ENCODE results near the gene TRANK1.
"Not testable (repeated sequence)": the region's sequence is repeated elsewhere in the genome, so short reads cannot be mapped to it uniquely, and the experiment has no call there.

The TRANK1 gene

GRCh38 chr3:36893137-36893557 is 51.7 kb downstream of the TRANK1 start:
- DNase-seq (ENCODE audit: low read depth, low spot score): no peak

GRCh38 chr3:36892457-36893136 is 52.3 kb downstream of the TRANK1 start:
- DNase-seq (ENCODE audit: low read depth, low spot score): no peak

DNA sequence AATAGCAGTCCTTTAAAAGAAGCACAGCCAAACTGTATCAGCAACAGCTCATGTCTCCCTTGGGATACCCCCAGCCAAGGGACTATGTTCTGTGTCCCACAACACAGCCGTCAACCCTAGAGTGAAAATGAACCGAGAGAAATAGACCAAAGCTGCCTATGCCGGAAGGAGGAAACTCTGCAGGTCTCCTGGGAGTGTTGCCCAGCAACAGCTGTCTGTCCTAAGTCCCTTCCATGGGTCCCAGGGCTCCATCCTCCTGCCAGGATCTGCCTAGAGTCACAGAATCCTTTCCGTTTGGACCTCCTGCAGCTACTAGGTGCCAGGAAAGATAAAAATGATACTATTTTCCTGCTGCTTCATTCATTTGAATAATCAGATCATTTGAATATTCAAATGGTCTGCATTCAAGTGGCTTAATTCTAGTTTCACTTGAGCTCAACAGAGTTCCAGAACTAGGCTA is 53.1 kb downstream of the TRANK1 start:
- DNase-seq (ENCODE audit: low read depth, low spot score): no peak

GRCh38 chr3:36891097-36891496 is 53.8 kb downstream of the TRANK1 start:
- not testable (repeated sequence) for DNase-seq (ENCODE audit: low read depth, low spot score)

- no peak for DNase-seq (ENCODE audit: low read depth, low spot score)
Observed at GRCh38 chr3:36890261-36890660, 54.6 kb downstream of the TRANK1 start.

DNA sequence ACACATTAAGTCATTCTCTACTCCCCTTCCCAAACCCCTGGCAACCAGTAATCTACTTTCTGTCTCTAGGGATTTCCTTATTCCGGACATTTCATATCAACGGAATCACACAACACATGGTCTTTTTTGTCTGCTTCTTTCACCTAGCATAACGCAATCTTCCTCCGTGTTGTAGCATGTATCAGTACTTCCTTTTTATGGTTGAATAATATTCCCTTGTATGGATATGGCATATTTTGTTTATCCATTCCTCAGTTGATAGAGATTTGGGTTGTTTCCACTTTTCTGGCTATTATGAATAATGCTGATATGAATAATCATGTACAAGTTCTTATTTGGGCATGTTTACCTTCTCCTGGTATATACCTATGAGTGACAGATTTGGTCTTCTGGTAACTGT is 63.1 kb downstream of the TRANK1 start:
- no peak for DNase-seq (ENCODE audit: low read depth, low spot score)

DNA sequence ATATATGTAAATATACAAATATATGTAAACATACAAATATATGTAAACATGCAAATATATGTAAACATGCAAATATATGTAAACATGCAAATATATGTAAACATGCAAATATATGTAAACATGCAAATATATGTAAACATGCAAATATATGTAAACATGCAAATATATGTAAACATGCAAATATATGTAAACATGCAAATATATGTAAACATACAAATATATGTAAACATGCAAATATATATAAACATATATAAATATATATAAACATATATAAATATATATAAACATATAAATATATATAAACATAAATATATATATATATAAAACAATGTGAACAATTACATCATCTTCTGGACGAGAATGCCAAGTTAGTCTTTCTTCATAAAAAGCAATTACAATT is 65.0 kb downstream of the TRANK1 start:
- not testable (repeated sequence) for DNase-seq (ENCODE audit: low read depth, low spot score)

GRCh38 chr3:36877930-36878685 is 66.7 kb downstream of the TRANK1 start:
- no peak for DNase-seq (ENCODE audit: low read depth, low spot score)

- no peak for DNase-seq (ENCODE audit: low read depth, low spot score)
Observed at GRCh38 chr3:36876181-36876936, 68.5 kb downstream of the TRANK1 start.

- no peak for DNase-seq (ENCODE audit: low read depth, low spot score)
Observed at GRCh38 chr3:36875397-36875796, 69.5 kb downstream of the TRANK1 start.

DNA sequence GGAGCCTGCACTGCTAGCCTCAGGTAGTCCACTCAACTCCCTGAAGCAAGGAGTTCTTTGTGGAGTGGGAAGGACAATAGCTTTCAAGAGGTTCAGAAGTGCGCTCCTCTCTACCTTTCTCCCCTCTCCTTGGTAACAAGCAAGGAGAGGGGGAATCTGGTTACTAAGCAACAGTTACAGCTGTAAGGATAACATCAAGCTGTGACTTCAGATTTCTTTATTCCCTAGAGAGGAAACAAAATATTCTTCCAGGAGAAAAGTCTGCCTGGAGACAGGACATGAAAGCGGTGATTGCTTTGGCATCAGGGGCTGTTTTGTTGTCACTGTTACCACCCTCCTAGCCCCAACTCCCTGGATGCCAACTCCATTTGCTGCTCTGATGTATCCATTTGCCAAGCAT is 70.4 kb downstream of the TRANK1 start:
- DNase-seq (ENCODE audit: low read depth, low spot score): no peak

GRCh38 chr3:36871379-36872126 is 73.3 kb downstream of the TRANK1 start:
- DNase-seq (ENCODE audit: low read depth, low spot score): no peak

DNA sequence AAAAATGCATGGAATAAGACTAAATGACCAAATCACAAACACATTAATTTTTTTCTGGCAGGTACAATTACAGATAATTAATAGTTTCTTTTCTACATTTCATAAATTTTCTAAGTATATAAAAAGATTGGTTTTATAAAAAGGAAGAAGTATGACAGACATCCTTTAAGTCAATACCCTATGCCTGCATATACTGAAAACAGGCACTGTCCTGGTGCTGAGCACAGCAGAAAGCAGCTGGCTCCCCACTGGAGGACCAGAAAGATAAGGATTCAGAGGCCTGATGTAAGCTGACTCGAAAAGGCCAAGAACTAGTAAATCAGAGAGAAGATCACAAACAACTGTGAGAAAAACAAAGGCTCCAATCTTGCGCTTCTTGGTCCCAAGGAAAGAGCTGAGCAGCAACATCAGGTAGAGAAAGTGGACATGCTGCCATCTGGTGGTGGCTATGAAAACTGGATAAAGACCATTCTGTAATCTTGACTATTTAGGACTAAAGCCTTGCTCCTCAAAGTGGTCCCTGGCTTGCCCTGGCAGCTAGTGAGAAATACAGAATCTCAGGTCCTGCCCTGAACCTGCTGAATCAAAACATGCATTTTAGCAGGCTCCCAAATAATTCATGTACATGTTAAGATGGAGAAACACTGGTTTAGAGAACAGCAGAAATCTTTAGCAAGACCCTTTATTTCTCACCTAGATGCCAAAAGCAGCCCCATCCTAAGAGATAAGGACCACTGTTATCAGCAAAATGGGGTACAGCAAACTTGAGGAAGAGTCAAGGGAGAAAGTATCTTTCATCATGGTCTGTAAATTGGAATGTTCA is 76.0 kb downstream of the TRANK1 start:
- DNase-seq (ENCODE audit: low read depth, low spot score): peak; percentile 13

DNA sequence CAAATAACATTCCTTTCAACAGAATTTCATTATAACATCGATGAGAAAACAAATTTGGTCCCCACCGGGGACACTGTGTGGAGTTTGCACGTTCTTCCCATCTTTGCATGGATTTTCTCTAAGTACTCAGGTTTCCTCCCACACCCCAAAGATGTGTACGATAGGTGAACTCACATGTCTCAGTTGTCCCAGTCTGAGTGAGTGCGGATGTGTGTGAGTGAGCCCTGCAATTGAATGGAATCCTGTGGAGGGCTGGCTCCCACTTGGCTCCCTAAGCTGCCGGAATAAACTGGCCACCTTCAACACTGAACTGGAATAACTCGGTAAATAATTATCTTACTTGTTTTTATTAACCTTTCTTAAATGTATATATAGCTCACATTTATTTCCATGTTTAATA is 77.0 kb downstream of the TRANK1 start:
- no peak for DNase-seq (ENCODE audit: low read depth, low spot score)

GRCh38 chr3:36866368-36866767 is 78.5 kb downstream of the TRANK1 start:
- no peak for DNase-seq (ENCODE audit: low read depth, low spot score)

- DNase-seq (ENCODE audit: low read depth, low spot score): no peak
Observed at GRCh38 chr3:36864180-36865053, 80.4 kb downstream of the TRANK1 start.

GRCh38 chr3:36862076-36862755 is 82.6 kb downstream of the TRANK1 start:
- DNase-seq (ENCODE audit: low read depth, low spot score): no peak

DNA sequence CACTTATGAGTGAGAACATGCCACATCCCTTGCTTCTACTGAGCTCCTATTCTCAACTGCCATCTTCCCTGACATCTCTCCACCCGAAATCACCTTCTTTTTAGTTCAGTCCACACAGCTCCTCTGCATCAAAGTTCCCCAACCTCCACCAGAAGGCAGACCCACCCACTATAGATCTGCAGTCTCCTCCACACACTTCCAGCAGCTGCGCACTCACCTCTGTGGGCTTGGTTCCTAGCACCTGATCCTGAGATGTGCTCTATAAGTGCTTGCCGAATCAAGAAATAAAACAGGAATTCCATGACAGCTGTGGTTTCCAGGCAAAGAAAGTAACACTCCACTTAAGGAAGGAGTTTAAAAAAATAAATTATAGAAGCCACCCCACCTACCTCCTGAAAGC is 85.4 kb downstream of the TRANK1 start:
- no peak for DNase-seq (ENCODE audit: low read depth, low spot score)

DNA sequence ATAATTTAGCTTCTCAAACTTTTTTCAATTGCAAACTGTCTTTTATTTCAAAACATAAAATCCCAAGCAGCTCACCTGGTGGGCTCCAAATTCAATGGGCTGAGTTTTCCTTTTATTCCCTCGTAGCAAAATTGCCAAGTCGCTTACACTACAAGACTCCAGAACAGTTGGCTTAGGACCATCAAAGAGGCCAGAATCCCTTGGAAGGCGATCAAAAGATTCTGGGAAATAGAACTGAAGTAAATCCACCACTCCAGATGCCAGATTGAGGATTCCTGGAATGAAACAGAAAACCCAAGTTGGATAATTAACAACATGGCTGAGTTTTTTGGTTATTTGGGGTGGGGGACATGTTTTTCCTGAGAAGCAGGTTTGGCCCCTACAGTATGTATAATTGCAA is 92.8 kb downstream of the TRANK1 start:
- DNase-seq (ENCODE audit: low read depth, low spot score): no peak
